ENCODE measurements around the gene NRAP.

NRAP gene

DNA sequence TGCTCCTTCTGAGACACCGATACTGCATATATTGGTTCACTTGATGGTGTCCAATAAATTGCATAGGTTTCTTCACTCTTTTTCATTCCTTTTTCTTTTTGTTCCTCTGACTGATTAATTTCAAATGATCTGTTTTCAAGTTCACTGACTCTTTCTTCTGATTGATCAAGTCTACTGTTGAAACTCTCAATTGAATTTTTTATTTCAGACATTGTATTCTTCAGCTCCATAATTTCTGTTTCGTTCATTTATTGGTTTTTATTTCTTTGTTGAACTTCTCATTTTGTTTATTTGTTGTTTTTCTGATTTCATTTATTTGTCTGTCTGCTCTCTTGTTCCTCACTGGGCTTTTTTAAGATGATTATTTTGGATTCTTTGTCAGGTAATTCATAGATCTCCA lies 29.5 kb upstream of the NRAP start:
- H3F3A ChIP-seq (ENCODE audit: low read depth) = no peaks in the 10 kb centered on the region
- H3K79me2 ChIP-seq (ENCODE audit: insufficient read depth, low read length) = peaks cover 68% of the 10 kb centered on the region
- no peak overlapping the region for H3K4me2 ChIP-seq (ENCODE audit: low read depth, low read length, poor library complexity, severe bottlenecking)
- H3K9me3 ChIP-seq (ENCODE audit: insufficient read depth, low read depth, low read length) = peaks cover 16% of the 10 kb centered on the region; the same call in 1 of the 2 replicates
- H3K9me2 ChIP-seq (replicated peaks; ENCODE audit: low read depth, low read length) = no peaks in the 10 kb centered on the region
- H3K9ac ChIP-seq (ENCODE audit: low read depth, low read length, poor library complexity, severe bottlenecking) = no peak overlapping the region
- H3K36me3 ChIP-seq (ENCODE audit: insufficient read depth, low read length) = peaks cover 50% of the 10 kb centered on the region
- H3K27me3 ChIP-seq (ENCODE audit: insufficient read depth, low read length, poor library complexity, severe bottlenecking) = no peaks in the 10 kb centered on the region
- no peaks in the 10 kb centered on the region for H4K20me1 ChIP-seq (ENCODE audit: insufficient read depth, low read length, poor library complexity, severe bottlenecking)
- H3K4me3 ChIP-seq (ENCODE audit: low read length, poor library complexity, severe bottlenecking) = no peak overlapping the region
- no peak overlapping the region for H2AFZ ChIP-seq (ENCODE audit: low read length)
- no peaks in the 10 kb centered on the region for H3K4me1 ChIP-seq (ENCODE audit: insufficient read depth, low read length, poor library complexity, severe bottlenecking)
- TF ChIP-seq EZH2phosphoT487 (IDR thresholded peaks at IDR 0.05; ENCODE audit: borderline replicate concordance) = no peak
- TF ChIP-seq, protein P1, sequence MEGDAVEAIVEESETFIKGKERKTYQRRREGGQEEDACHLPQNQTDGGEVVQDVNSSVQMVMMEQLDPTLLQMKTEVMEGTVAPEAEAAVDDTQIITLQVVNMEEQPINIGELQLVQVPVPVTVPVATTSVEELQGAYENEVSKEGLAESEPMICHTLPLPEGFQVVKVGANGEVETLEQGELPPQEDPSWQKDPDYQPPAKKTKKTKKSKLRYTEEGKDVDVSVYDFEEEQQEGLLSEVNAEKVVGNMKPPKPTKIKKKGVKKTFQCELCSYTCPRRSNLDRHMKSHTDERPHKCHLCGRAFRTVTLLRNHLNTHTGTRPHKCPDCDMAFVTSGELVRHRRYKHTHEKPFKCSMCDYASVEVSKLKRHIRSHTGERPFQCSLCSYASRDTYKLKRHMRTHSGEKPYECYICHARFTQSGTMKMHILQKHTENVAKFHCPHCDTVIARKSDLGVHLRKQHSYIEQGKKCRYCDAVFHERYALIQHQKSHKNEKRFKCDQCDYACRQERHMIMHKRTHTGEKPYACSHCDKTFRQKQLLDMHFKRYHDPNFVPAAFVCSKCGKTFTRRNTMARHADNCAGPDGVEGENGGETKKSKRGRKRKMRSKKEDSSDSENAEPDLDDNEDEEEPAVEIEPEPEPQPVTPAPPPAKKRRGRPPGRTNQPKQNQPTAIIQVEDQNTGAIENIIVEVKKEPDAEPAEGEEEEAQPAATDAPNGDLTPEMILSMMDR (conservative IDR thresholded peaks at IDR 0.05; ENCODE audit: low read length) = no peak

DNA sequence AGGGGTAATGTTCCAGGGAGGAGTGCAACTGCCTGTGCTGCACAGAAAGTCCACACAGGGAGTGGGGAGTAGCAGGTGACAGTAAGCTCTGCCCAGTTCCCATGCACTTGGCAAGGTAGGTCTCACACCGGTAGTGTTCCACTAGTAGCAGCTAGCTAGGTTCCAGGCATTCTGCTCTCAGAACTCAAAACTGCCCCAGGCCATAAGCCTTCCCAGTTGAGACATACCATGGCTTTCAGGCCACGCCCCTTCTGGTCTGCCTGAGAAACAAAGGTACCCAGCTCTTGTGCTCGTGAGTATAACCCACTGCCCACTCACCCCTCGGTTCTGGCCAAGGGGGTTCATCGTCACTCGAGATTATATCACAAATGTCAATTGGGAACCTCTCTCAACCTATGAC lies 28.4 kb upstream of the NRAP start:
- Histone ChIP-seq H3K36me3 (ENCODE audit: insufficient read depth, low read length) (peaks cover 42% of the 10 kb centered on the region), H4K20me1 (ENCODE audit: insufficient read depth, low read length, poor library complexity, severe bottlenecking) (no peaks in the 10 kb centered on the region)

GRCh38 chr10:113691381-113691780 lies 27.5 kb upstream of the NRAP start:
- Histone ChIP-seq H3K27me3 (ENCODE audit: insufficient read depth, low read length, poor library complexity, severe bottlenecking) (no peaks in the 10 kb centered on the region), H3K79me2 (ENCODE audit: insufficient read depth, low read length) (peaks cover 84% of the 10 kb centered on the region), H3K9me2 (replicated peaks; ENCODE audit: low read depth, low read length) (no peaks in the 10 kb centered on the region), H3K4me3 (ENCODE audit: low read length, poor library complexity, severe bottlenecking) (no peak overlapping the region), H3F3A (ENCODE audit: low read depth) (no peaks in the 10 kb centered on the region), H4K20me1 (ENCODE audit: insufficient read depth, low read length, poor library complexity, severe bottlenecking) (no peaks in the 10 kb centered on the region), H3K9ac (ENCODE audit: low read depth, low read length, poor library complexity, severe bottlenecking) (no peak overlapping the region), H3K4me2 (ENCODE audit: low read depth, low read length, poor library complexity, severe bottlenecking) (no peak overlapping the region), H3K36me3 (ENCODE audit: insufficient read depth, low read length) (peaks cover 39% of the 10 kb centered on the region), H2AFZ (ENCODE audit: low read length) (no peak overlapping the region), H3K9me3 (ENCODE audit: insufficient read depth, low read depth, low read length) (peaks cover 26% of the 10 kb centered on the region; the same call in 1 of the 2 replicates), H3K4me1 (ENCODE audit: insufficient read depth, low read length, poor library complexity, severe bottlenecking) (no peaks in the 10 kb centered on the region)
- TF ChIP-seq, protein P1 (conservative IDR thresholded peaks at IDR 0.05; ENCODE audit: low read length) = no peak
- TF ChIP-seq EZH2phosphoT487 (IDR thresholded peaks at IDR 0.05; ENCODE audit: borderline replicate concordance) = no peak

More for the DNA sequence above, 28.4 kb upstream of the NRAP start:
- no peak overlapping the region for H3K4me2 ChIP-seq (ENCODE audit: low read depth, low read length, poor library complexity, severe bottlenecking)
- H3K9me3 ChIP-seq (ENCODE audit: insufficient read depth, low read depth, low read length) = peaks cover 19% of the 10 kb centered on the region; the same call in 1 of the 2 replicates
- no peak overlapping the region for H3K9ac ChIP-seq (ENCODE audit: low read depth, low read length, poor library complexity, severe bottlenecking)
- no peaks in the 10 kb centered on the region for H3K27me3 ChIP-seq (ENCODE audit: insufficient read depth, low read length, poor library complexity, severe bottlenecking)
- TF ChIP-seq, protein P1 (conservative IDR thresholded peaks at IDR 0.05; ENCODE audit: low read length) = no peak
- no peak for TF ChIP-seq EZH2phosphoT487 (IDR thresholded peaks at IDR 0.05; ENCODE audit: borderline replicate concordance)
- no peak overlapping the region for H2AFZ ChIP-seq (ENCODE audit: low read length)
- no peaks in the 10 kb centered on the region for H3K4me1 ChIP-seq (ENCODE audit: insufficient read depth, low read length, poor library complexity, severe bottlenecking)
- no peaks in the 10 kb centered on the region for H3F3A ChIP-seq (ENCODE audit: low read depth)
- H3K79me2 ChIP-seq (ENCODE audit: insufficient read depth, low read length) = peaks cover 76% of the 10 kb centered on the region
- H3K4me3 ChIP-seq (ENCODE audit: low read length, poor library complexity, severe bottlenecking) = no peak overlapping the region
- no peaks in the 10 kb centered on the region for H3K9me2 ChIP-seq (replicated peaks; ENCODE audit: low read depth, low read length)
